ENCODE measurements around the gene ADD3.
"Not testable (repeated sequence)": the region's sequence is repeated elsewhere in the genome, so short reads cannot be mapped to it uniquely, and the experiment has no call there.

ADD3 gene

DNA sequence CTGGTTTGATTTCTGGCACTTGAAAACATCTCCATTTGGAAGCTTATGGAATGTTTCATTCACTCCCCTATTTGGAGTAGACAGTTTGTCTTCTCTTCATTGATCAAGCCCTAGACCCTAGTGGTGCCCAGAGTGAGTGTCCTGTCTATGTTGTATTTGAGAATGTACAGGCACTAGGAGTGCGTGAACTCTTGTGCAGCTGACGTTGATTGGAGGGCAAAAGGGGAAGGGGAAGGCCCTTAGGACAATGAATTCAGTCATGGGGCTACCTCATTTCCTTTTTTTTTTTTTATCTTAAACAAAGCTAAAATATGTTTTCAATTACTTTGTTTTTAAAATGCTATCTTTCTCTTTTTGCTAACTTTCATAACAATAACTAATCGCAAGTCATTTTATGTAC, 66.5 kb downstream of the ADD3 start:
- no peak for DNase-seq

DNA sequence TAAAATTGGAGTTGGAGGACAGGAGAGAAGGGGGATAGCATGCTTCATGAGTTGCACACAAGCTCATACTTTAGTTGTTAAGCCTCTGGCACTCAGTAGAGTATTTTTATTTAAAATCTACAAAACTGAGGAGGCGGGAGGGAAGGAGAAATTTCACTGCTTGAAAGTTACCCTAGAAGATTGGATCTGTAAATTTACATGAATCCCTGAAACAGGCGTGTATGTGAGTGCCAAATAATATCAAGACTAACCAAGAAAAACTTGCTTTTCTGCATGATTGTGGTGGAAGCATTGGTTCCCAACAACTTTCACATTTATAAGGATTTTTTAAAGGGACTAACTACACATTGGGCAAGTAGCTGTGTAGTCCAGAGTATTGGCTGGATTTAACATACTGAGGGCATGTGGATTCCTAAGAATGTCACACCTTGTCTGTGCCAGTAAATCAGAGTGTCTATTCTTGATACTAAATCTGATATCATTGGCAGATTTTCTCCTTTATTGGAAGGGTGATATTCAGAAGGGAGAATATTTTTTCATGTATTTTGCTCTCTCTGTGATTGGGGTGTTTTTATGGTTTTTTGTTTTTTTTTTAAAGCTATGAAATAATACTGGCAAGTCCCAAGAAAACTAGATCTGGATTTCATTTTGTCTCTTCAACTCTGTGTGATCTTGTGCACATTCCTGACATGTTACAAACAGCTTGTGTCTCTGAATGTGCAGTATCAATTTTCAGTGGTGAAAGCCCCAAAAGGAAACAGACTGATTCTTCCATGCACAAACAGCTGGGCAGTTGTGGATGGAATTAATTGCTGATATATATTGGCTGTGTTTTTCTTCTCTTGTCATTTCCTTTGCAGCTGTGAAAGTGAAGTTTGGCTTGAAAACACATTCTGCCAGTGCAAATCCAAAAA, 67.2 kb downstream of the ADD3 start:
- peak; percentile 11 for DNase-seq

DNA sequence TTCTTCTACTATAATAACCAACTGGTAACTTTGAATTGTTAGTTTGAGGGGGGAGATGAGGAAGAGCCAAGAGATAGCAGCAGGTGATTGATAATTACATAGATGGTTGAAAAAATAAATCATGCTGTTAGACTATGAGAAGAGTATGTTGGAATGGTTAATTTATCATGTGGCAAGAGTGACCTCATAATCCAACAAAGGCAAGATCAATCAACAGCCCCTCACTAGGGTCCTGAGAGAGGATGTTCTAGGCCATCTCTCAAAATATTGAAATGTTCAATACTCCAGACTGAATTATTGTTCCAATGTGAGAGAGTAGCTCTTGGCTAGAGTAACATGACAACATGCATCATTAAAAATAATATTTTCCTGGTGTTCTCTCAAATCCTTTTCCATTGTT, 67.9 kb downstream of the ADD3 start:
- DNase-seq, result no peak

DNA sequence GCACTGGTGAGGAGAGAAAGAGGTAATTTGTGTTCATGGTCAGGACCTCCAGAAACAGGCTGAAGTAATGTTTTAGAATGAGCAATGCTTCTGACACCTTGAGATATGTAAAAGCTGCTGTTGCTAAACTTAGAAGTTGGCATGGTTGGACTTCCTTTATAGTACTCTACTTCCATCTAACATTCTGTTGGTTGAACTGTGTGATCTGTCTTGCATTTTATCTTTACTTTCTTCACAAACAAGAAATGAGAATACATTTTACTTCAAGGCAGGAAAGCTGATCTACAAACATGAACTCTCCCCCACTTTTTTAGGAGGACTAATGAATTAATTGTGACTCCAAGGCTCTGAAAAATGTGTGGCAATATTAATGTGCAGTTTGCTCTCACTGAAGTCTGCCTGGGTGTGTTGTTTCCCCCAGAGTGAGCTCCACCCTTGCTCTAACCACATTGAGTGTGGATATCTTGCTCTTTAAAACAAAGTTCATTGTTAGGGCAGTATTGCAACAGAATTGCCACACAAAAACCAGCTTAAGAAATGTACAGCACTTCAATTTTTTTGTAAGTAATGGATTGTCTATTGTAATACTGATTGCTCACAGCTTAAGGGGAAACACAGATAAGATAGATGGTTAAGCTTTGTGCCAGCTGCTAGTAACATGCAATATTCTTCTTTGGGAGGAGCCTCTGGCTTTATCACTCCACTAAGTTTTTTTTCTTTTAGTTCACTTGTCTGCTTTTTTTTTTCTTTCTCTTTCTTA, 69.0 kb downstream of the ADD3 start:
- no peak for DNase-seq

DNA sequence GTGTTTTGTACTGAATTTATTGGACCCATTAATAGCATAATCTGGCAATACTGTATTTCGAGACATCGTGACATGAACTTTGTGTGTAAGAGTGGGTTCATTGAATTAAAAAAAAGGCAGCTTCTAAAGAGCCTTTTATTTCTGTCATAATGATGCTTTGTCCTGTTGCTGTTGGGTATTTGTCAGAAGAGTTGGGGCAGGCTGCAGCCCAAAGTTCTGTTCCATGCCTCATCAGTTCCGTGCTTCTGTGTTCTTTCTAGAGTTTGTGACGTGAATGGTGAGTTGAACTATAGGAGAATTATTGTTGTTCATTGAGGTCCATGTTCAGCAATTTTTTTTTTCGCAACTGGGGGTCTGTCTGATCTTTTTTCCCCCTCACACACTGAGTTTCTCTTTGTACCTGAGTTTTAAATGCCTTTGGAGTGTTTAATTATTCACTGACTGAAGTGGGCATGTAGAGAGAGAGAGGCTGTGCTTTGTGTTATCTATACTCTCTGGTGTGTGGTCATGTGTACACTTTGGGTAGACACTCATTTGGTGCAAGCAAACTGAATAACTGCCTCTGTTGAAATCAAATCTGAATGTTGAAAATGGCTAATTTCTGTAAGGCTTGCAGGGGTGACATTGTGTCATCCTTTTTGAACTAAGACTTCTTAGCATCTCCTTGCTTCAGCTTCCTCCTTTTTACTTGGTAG, 69.8 kb downstream of the ADD3 start:
- DNase-seq, result no peak

DNA sequence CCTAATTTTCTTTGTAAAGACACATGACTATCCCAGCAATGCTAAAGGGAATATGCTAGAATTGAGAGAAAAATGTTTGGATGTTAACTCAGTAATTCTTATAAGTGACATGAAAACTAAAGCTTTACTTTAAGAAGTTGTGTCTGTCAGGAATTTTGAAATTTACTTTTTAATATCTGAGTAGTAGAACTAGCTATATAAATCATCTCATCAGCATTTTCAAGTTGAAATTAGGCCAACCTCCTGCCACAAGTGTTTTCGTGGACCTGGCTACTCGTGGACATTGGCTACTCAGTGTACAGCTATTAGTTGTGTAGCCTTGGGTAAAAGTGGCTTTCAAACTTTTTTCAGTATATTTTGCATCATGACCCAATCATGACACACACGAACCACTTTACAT, 70.5 kb downstream of the ADD3 start:
- DNase-seq, result no peak

DNA sequence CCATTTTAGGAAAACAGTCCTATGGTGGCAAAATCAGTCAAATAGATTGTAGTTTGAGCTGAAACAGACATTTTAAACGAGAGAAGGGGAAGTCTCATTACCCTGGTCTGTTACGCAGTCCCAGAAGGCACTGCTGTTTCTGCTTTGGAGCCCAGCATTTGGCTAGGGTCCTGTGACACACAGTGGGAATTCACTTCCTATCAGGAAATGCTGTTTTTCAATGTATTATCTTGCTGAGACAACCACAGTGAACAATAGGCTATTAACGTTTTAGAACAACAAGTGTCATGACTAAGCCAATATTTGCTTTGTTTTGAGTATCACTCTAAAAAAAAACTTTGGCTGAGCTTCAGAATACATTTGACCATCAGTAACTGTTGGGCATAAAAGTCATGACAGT, 74.1 kb downstream of the ADD3 start:
- DNase-seq, result peak; percentile 43

DNA sequence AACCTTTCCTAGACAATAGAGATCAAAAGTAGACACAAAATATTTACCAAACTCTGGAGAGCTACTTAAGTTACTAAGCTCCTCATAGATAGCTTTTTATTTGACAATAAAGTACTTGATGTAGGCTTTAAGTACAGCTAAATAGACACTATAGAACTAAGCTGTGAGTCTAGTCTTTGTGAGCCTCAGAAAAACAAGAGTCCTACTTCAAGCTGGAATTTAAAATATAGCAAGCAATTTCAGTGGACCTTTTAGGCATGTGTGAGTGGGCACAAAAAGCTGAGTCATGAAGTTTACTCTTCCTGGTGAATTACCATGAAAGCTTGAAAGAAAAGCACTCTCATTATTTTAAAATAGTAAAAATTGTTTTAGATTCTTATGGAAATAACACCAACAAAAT, 76.1 kb downstream of the ADD3 start:
- DNase-seq, result no peak

DNA sequence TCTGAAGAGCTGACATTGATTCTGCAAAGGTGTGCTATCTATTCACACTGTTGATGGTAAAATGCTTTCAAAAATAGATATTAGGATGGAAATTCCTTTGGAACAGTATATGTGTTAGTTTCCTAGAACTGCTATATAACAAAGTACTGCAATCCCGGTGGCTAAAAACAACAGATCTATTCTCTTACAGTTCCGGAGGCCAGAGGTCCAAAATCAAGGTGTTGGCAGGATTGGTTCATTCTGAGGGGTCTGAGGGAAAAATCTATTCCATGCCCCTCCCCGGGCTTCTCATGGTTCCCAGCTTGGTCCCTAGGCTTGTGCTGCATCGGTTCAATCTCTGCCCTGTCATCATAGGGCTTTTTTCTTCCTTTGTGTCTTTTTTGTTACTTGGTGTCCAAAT, 79.9 kb downstream of the ADD3 start:
- no peak for DNase-seq

DNA sequence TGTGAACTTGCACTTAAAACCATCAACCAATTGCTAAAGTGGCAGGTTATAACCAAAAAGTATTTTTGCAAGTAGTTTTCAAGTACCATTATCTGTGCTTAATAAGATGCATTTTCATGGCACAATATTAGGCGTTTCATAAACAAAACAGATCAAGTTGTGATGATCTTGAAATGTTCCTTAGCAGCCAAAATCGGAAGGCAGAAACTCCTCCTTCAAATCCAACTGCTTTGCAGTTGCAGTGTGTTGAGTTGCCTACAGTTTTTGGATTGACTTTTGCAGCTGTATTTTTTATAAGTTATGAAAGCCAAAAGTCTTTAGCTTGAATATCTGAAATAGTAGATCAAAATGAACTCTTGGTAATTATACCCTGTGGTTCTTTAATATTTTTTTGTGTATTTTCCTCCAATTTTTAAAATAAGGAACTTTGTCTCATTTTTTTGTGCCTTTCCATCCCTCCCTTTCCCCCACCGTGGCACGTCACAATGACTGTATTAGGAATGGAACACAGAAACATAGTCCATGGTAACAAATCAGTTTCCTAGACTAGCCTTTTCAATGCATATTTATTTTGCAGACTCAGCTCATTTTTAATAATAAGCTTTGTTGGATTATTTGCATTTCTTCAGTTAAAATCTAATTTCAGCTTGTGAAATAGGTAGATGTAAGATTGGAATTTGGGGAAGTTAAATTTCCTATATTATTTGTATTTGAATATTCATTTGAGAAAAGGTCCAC, 80.8 kb downstream of the ADD3 start:
- DNase-seq, result no peak

DNA sequence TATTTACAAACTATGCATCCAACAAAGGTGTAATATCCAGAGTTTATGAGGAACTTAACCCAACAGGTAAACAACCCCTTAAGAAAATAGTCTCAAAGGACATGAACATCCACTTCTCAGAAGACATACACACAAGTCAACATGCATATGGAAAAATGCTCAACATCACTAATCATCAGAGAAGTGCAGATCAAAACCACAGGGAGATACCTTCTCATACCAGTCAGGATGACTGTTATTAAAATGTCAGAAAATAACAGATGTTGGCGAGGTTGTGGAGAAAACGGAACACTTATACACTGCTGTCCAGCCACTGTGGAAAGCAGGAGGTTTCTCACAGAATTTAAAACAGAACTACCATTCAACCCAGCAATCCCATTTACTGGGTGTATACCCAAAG, 84.0 kb downstream of the ADD3 start:
- DNase-seq, result no peak

DNA sequence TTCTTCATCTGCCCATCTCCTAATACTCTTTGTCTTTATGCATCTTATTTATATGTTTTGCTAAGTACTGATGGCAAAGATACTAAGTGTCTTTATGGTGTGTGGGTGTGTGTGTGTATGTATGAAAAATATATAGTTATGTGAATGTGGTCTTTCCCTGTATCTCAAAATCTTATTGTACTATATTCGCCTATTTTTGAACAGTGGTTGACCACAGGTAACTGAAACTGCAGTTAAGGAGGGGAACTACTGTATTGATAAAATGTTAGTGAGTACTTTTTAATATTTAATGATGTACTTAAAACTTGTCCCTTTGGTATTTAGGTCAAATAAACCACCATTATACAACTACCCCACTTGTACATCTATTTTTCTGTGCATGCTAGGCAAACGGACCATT, 85.9 kb downstream of the ADD3 start:
- no peak for DNase-seq

DNA sequence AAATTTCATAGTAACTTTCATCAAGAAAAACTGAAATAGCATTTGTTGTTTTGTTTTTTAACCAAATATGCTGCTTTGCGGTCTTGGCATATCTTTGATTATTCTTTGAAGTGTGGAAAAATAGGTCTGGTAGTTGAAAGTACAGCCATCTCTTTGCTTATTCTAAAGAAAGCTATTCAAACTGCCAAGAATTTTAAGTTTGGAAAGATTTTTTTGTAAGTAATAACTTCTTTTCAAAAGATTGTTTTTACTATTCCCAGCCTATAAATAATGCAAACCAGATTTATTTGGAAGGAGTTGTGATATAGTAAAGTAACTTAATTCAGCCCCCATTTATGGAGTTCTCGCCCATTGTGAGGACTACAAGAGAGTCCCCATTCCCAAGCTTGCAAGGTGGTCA, 87.0 kb downstream of the ADD3 start:
- DNase-seq, result no peak

DNA sequence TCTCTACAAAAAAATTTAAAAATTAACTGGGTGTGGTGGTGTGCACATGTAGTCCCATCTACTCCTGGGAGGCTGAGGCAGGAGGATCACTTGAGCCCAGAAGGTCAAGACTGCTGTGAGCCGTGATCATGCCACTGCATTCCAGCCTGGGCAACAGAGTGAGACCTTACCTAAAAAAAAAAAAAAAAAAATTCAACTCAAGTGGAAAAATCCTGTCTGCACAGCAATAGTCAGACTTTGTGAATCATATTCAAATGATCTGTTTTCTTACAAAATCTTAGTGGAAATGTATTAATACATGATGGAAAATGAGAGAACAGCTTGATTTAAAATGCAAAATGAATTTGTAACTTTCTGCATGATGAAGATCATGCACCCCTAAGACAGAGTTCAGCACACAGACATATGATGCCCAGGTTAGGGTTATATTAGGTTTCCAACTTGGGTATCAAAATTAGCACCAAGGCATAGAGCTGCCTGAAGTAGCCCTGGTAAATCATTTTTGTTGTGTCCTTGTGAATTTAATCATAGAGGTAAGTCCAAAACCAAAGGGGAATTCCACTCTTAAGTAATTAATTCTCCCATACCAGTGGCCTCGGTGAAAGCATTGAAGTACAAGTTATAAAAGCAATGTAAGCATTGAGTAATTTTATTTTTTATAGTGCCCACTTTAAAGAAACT, 93.8 kb downstream of the ADD3 start:
- DNase-seq, result no peak

DNA sequence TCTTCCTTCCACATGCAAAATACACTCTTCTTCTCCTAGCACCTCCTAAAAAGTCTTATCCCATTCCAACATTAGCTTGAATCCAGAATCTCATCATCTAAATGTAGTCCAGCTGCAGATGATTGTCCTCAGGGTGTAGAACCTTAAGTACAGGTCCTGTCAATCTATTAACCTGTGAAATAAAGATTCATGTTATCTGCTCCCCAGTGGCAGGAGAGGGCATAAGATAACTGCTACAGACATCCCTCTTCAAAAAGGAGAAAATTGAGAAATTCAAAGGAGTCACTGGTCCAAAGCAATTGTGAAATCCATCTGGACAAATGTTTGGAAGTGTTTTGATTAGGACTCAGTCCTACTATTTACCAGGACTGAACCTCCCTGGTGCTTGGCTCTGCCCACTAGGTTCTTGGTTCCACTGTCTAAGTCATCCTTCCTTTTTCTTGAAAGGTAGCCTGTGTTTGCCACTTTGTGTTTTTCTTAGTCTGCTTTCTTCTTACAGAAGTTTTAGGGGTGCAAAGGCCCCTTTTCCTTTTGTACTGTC, 96.2 kb downstream of the ADD3 start:
- DNase-seq, result no peak

DNA sequence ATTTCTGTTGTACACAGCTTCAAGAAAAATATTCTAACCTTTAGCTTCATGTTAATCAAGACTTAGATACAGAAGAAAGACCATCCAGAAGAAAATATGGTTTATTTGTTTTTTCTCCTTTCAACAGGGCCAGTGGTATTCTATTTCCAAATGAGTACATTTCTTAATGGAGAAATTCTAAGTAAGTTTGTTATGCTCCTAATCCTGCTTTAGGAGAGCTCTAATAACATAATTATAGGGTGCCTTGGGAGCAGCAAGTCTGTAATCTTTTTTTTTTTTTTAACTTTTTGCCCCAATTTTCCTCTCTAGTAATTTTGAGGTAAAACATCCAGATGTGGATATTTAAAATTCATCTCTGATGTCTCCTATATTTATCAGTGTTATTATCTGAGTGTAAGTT, 98.1 kb downstream of the ADD3 start:
- DNase-seq, result no peak

DNA sequence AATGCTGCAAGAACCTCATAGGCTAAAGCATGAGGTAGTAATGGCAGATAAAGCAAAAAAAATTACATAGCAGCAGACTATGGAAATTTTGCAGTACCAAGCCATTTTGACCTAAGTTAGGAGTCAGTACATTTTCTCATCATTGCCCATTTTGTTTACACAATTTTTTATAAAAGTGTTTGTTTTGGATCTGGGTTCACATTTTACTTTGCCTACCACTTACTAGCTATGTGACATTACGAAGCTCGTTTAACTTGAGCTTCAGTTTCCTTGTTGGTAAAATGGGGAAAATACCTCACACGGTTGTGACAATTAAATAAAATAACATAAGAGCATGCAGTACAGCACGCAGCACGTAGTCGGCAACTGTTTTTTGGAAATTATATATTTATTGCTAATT, 99.6 kb downstream of the ADD3 start:
- DNase-seq, result no peak

DNA sequence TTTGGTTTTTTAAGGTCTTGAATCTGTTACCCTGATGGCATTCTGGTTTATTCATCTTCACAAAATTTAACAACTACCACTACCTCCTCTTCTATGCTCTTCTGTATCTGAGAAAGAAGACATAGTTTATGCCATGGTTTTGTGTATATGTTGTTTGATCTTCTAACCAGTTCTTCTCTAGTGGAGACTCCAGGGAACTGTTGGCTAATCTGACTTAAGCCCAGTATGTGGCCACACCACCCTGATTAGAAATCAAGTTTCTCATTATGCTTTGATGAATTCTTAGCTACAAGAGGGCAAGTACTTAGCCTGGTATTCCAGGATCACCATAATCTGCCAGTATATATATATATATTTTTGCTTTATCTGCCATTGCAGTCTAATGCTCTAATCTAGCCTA, 100.1 kb downstream of the ADD3 start:
- no peak for DNase-seq

DNA sequence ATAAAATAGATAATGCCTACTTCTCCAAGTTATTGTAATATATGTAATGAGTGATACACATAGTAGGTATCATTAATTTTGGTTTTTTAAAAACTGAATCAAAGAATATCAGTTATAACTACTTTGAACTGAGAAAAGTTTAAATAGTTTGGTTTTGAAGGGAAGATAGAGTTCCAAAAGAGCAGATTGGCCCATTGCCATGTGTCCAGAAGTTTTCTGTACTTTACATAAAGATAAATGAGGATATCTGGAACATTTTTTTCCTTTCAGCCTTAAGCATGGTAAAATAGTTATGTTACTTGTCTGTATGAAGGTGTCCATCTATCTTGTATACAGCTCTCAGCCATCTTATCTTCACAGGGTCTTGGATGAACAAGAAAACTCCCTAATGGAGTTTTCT, 101.7 kb downstream of the ADD3 start:
- DNase-seq, result no peak

DNA sequence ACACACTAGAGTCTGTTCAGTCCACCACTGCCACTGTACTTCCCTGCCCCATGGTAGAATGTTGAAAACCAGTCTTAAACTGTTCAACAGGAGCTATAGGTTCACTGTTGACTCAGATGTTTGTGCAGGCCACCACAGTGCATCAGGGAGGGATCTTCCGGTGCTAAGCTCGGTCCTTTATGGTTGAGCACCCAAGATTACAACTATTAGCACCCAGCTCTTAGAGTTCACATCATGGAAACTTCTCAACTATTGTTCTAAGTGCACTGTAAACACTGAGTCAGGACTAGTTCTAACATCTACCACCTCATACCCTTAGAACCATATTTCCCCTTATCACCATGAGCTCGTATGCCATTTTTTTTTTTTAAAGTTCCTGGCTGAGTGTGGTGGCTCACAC, 102.6 kb downstream of the ADD3 start:
- DNase-seq, result no peak

DNA sequence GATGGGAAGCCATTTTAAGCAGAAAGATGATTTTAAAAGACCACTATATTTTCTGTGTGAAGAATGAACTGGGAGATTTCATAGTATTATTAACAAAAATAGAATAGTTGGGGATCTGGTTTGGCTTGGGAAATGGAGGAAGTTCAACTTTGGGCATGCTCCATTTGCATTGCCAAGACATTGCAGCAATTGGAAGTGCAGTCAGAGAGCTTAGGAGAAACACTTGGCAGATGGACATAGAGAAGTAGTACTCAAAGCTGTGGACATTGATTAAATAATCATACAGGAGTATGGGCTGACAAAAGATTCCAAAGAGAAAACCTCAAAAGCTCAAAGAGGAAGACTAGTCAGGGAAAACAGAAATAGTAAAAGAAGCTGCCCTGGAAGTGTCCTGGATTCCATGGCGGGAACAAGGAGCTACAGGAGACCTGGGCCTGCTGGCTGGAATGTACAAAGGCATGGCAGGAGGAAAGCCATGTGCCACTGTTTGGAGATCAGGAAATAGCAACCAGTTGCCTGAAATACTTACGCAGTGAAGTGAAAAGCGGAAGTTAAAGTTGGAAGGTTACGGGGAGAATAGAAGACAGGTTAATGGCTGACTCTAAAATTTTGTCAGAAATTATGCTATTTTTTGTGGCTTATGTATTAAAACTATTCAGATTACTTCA, 106.0 kb downstream of the ADD3 start:
- no peak for DNase-seq

DNA sequence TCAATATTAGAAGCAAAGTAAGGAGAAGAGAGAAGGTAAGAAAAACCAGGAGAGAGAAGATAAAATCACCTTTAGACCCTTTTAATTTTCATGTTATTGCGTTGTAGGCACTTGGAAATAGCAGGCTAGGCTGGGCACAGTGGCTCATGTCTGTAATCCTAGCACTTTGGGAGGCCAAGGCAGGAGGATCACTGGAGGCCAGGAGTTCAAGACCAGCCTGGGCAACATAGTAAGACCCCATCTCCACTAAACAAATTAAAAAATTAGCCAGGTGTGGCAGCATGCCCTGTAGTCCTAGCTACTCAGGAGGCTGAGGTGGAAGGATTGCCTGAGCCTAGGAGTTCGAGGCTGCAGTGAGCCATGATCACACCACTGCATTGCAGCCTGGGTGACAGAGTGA, 106.9 kb downstream of the ADD3 start:
- not testable (repeated sequence) for DNase-seq
